ENCODE data around the gene PCSK5.
"Not testable (repeated sequence)": the region's sequence is repeated elsewhere in the genome, so short reads cannot be mapped to it uniquely, and the experiment has no call there.

Gene PCSK5

GRCh38 chr9:75900893-75901524 is 10.5 kb downstream of the PCSK5 start:
- peaks cover 15% of the 10 kb centered on the region for H3K4me1 Mint-ChIP-seq (ENCODE audit: low read depth)
- not testable (repeated sequence) for H3K4me3 Mint-ChIP-seq; H3K27ac Mint-ChIP-seq; H3K9me3 Mint-ChIP-seq; H3K36me3 Mint-ChIP-seq (ENCODE audit: low read depth); H3K27me3 Mint-ChIP-seq

GRCh38 chr9:75903785-75904360 is 13.4 kb downstream of the PCSK5 start:
- Mint-ChIP-seq H3K27me3 (no peaks in the 10 kb centered on the region), H3K9me3 (peaks cover 5% of the 10 kb centered on the region), H3K4me3 (no peak overlapping the region)

GRCh38 chr9:75904364-75904763 is 13.9 kb downstream of the PCSK5 start:
- Mint-ChIP-seq H3K27me3 (no peaks in the 10 kb centered on the region), H3K4me1 (ENCODE audit: low read depth) (peaks cover 17% of the 10 kb centered on the region), H3K27ac (no peak overlapping the region), H3K36me3 (ENCODE audit: low read depth) (no peaks in the 10 kb centered on the region), H3K4me3 (no peak overlapping the region), H3K9me3 (peaks cover 5% of the 10 kb centered on the region)

More at GRCh38 chr9:75903785-75904360, 13.4 kb downstream of the PCSK5 start:
- Mint-ChIP-seq H3K36me3 (ENCODE audit: low read depth) (no peaks in the 10 kb centered on the region), H3K4me1 (ENCODE audit: low read depth) (peaks cover 17% of the 10 kb centered on the region), H3K27ac (no peak overlapping the region)

- Mint-ChIP-seq H3K27me3 (no peaks in the 10 kb centered on the region), H3K36me3 (ENCODE audit: low read depth) (no peaks in the 10 kb centered on the region), H3K4me3 (no peak overlapping the region), H3K27ac (no peak overlapping the region), H3K4me1 (ENCODE audit: low read depth) (peaks cover 31% of the 10 kb centered on the region), H3K9me3 (no peaks in the 10 kb centered on the region)
Measured at GRCh38 chr9:75906531-75906930, 16.1 kb downstream of the PCSK5 start.

GRCh38 chr9:75907329-75907728 is 16.9 kb downstream of the PCSK5 start:
- Mint-ChIP-seq H3K27me3 (no peaks in the 10 kb centered on the region), H3K4me1 (ENCODE audit: low read depth) (peaks cover 39% of the 10 kb centered on the region), H3K9me3 (no peaks in the 10 kb centered on the region), H3K27ac (no peak overlapping the region), H3K4me3 (no peak overlapping the region), H3K36me3 (ENCODE audit: low read depth) (no peaks in the 10 kb centered on the region)

- Mint-ChIP-seq H3K9me3 (no peaks in the 10 kb centered on the region), H3K4me1 (ENCODE audit: low read depth) (peaks cover 43% of the 10 kb centered on the region), H3K27me3 (no peaks in the 10 kb centered on the region), H3K4me3 (no peak overlapping the region), H3K36me3 (ENCODE audit: low read depth) (no peaks in the 10 kb centered on the region), H3K27ac (no peak overlapping the region)
Measured at GRCh38 chr9:75907923-75908322, 17.4 kb downstream of the PCSK5 start.

GRCh38 chr9:75909776-75910175 is 19.3 kb downstream of the PCSK5 start:
- Mint-ChIP-seq H3K36me3 (ENCODE audit: low read depth) (no peaks in the 10 kb centered on the region), H3K4me3 (no peak overlapping the region), H3K4me1 (ENCODE audit: low read depth) (peaks cover 38% of the 10 kb centered on the region), H3K27me3 (no peaks in the 10 kb centered on the region), H3K27ac (no peak overlapping the region), H3K9me3 (no peaks in the 10 kb centered on the region)

GRCh38 chr9:75910731-75911130 is 20.3 kb downstream of the PCSK5 start:
- H3K36me3 Mint-ChIP-seq (ENCODE audit: low read depth), result no peaks in the 10 kb centered on the region
- no peaks in the 10 kb centered on the region for H3K27me3 Mint-ChIP-seq
- peaks cover 37% of the 10 kb centered on the region for H3K4me1 Mint-ChIP-seq (ENCODE audit: low read depth)
- no peak overlapping the region for H3K4me3 Mint-ChIP-seq
- H3K27ac Mint-ChIP-seq, result no peak overlapping the region
- no peaks in the 10 kb centered on the region for H3K9me3 Mint-ChIP-seq

- no peak overlapping the region for H3K27ac Mint-ChIP-seq
- peaks cover 35% of the 10 kb centered on the region for H3K4me1 Mint-ChIP-seq (ENCODE audit: low read depth)
- H3K36me3 Mint-ChIP-seq (ENCODE audit: low read depth), result no peaks in the 10 kb centered on the region
- H3K9me3 Mint-ChIP-seq, result no peaks in the 10 kb centered on the region
- H3K4me3 Mint-ChIP-seq, result no peak overlapping the region
- H3K27me3 Mint-ChIP-seq, result no peaks in the 10 kb centered on the region
Measured at GRCh38 chr9:75911390-75911789, 20.9 kb downstream of the PCSK5 start.

GRCh38 chr9:75912951-75913350 is 22.5 kb downstream of the PCSK5 start:
- Mint-ChIP-seq H3K4me3 (no peak overlapping the region), H3K4me1 (ENCODE audit: low read depth) (peaks cover 29% of the 10 kb centered on the region), H3K27me3 (no peaks in the 10 kb centered on the region), H3K36me3 (ENCODE audit: low read depth) (no peaks in the 10 kb centered on the region), H3K9me3 (no peaks in the 10 kb centered on the region), H3K27ac (no peak overlapping the region)

GRCh38 chr9:75914002-75914401 is 23.5 kb downstream of the PCSK5 start:
- H3K27ac Mint-ChIP-seq, result no peak overlapping the region
- no peaks in the 10 kb centered on the region for H3K27me3 Mint-ChIP-seq
- peaks cover 29% of the 10 kb centered on the region for H3K4me1 Mint-ChIP-seq (ENCODE audit: low read depth)
- H3K36me3 Mint-ChIP-seq (ENCODE audit: low read depth), result no peaks in the 10 kb centered on the region
- no peaks in the 10 kb centered on the region for H3K9me3 Mint-ChIP-seq
- H3K4me3 Mint-ChIP-seq, result no peak overlapping the region

GRCh38 chr9:75914883-75915452 is 24.5 kb downstream of the PCSK5 start:
- no peak overlapping the region for H3K27ac Mint-ChIP-seq
- H3K9me3 Mint-ChIP-seq, result no peaks in the 10 kb centered on the region
- H3K4me3 Mint-ChIP-seq, result no peak overlapping the region
- H3K36me3 Mint-ChIP-seq (ENCODE audit: low read depth), result no peaks in the 10 kb centered on the region
- no peaks in the 10 kb centered on the region for H3K27me3 Mint-ChIP-seq
- H3K4me1 Mint-ChIP-seq (ENCODE audit: low read depth), result peaks cover 29% of the 10 kb centered on the region

- Mint-ChIP-seq H3K27me3 (no peaks in the 10 kb centered on the region), H3K4me3 (no peak overlapping the region), H3K9me3 (no peaks in the 10 kb centered on the region), H3K4me1 (ENCODE audit: low read depth) (peaks cover 3% of the 10 kb centered on the region), H3K27ac (no peak overlapping the region), H3K36me3 (ENCODE audit: low read depth) (no peaks in the 10 kb centered on the region)
Measured at GRCh38 chr9:75918154-75918553, 27.7 kb downstream of the PCSK5 start.

- Mint-ChIP-seq H3K4me3 (no peak overlapping the region), H3K36me3 (ENCODE audit: low read depth) (no peaks in the 10 kb centered on the region), H3K4me1 (ENCODE audit: low read depth) (peaks cover 3% of the 10 kb centered on the region), H3K27me3 (no peaks in the 10 kb centered on the region), H3K27ac (no peak overlapping the region), H3K9me3 (peaks cover 3% of the 10 kb centered on the region)
Measured at GRCh38 chr9:75918909-75919308, 28.4 kb downstream of the PCSK5 start.

- H3K27me3 Mint-ChIP-seq, result no peaks in the 10 kb centered on the region
- peaks cover 4% of the 10 kb centered on the region for H3K9me3 Mint-ChIP-seq
- H3K4me1 Mint-ChIP-seq (ENCODE audit: low read depth), result no peaks in the 10 kb centered on the region
- H3K36me3 Mint-ChIP-seq (ENCODE audit: low read depth), result no peaks in the 10 kb centered on the region
- H3K27ac Mint-ChIP-seq, result no peak overlapping the region
- H3K4me3 Mint-ChIP-seq, result no peak overlapping the region
Measured at GRCh38 chr9:75921391-75922127, 31.1 kb downstream of the PCSK5 start.

Data from stimulated activated naive CD8-positive, alpha-beta T cell treated with anti-CD3 and anti-CD28 coated beads, Interleukin-15, Interleukin-2, amounts not matched to agents 100 ng/mL and 50 ng/mL, for 24 hours (primary cell).